Hematopoietic multipotent progenitor cell treated with erythropoietin and hydrocortisone succinate and interleukin-3 and kit ligand, for 4 days (in vitro differentiated cells): Measurements from ENCODE around the gene LILRA2.
"Not testable (repeated sequence)": the region's sequence is repeated elsewhere in the genome, so short reads cannot be mapped to it uniquely, and the experiment has no call there.

ENCODE experiments used
- DNase-seq: peaks from one replicate; pipeline ENCODE4 v3.0.0-alpha.2; 2015

LILRA2 gene

DNA sequence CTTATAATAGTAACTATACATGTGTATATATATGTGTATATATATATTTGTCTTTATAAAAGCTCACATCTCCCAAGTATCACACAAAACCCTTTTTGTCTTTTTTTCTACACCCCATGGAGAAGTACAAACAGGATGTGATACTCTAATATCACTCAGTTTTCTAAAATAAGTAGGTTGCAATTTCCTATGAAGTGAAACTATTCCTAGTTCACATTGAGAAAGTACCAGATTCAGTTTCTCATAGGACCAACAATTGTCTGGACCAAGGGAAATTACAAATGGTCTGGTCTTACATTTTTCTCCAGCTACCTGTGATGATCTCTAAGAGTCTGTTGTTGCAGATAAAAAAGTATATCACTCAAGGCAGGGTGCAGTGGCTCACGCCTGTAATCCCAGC is 38.8 kb downstream of the LILRA2 start:
- no peak for DNase-seq

- DNase-seq, result no peak
Measured at GRCh38 chr19:54614726-54615125, 41.1 kb downstream of the LILRA2 start.

DNA sequence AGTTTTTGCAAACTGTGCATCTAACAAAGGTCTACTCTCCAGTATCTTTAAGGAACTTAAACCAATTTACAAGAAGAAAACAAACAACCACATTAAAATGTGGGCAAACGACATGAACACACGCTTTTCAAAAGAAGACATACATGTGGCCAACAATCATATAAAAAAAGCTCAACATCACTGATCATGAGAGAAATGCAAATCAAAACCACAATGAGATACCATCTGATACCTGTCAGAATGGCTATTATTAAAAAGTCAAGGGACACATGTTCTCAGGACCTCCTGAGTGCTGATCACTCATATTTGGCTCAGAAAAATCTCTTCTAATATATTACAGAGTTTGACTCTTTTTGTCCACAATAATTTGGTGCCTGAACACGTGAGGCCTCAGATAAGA is 42.5 kb downstream of the LILRA2 start:
- no peak for DNase-seq

DNA sequence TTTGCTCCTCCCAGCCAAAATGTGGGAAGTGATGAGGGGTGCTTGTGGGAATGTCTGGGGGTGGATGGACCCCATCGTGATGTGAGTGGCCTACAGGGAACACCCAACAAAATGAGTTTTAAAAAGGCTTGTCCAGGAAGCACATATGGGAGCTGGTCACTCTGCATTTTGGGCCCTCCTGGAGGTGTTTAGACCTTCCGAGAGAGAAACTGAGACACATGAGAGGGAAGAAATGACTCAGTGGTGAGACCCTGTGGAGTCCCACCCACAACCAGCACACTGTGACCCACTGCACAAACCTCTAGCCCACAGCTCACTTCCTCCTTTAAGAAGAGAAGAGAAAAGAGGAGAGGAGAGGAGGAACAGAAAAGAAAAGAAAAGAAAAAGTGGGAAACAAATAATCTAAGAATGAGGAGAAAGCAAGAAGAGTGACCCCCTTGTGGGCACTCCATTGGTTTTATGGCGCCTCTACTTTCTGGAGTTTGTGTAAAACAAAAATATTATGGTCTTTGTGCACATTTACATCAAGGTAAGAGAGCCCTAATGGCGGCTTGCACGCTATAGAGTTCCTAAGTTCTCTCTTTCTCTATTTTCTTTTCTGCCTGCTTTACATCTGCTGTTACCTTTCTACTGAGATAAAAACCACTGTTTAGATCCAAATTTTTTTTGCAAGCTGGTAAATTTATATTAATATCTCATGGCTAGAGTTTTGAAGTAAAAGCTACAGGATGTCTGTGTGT is 43.4 kb downstream of the LILRA2 start:
- no peak for DNase-seq

GRCh38 chr19:54620464-54620863 is 46.9 kb downstream of the LILRA2 start:
- no peak for DNase-seq

GRCh38 chr19:54622431-54622830 is 48.8 kb downstream of the LILRA2 start:
- DNase-seq, result no peak

- DNase-seq, result not testable (repeated sequence)
Measured at GRCh38 chr19:54624234-54624633, 50.6 kb downstream of the LILRA2 start.

- DNase-seq, result not testable (repeated sequence)
Measured at GRCh38 chr19:54624934-54625730, 51.5 kb downstream of the LILRA2 start.

DNA sequence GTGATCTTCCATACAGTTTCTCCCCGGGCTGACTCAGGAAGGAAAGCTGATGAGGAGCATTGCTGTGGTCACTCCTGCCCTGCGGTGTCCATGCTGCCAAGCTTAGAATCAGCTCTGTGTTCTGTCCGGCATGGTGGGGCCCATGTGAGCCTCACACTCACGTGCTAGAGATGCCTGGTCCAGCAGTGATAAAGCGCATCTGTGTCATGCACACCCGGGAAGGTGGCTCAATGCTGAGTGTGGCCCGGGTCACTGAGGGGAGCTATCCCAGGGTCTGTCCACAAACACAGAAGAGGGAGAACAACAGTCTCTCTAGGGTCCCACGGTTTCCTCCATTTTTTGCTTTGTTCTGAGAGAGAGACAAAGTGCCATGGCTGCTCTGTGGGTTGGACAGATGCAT is 53.2 kb downstream of the LILRA2 start:
- no peak for DNase-seq

GRCh38 chr19:54627912-54628311 is 54.3 kb downstream of the LILRA2 start:
- not testable (repeated sequence) for DNase-seq

- peak; percentile 52 for DNase-seq
Measured at GRCh38 chr19:54630262-54630661, 56.7 kb downstream of the LILRA2 start, which contains the start of gene LILRB1. Gene LILRB1, plus strand, starts transcription at chr19:54630484. Its CDS starts 590 bp downstream, at chr19:54631074.

DNA sequence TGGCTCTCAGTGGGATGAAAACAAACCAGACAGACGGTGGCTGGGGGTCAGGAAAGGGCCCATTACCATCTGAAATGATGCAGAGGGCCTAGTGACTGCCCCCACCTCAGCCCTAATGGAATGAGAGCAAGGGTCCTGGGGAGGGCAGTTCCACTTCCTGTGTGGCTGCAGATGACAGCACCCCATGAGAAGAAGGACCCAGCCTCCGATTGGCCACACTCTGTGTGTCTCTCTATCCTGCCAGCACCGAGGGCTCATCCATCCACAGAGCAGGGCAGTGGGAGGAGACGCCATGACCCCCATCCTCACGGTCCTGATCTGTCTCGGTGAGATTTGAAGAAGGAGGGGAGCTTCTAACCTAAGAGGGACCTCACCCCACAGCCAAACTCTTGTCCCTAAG is 57.2 kb downstream of the LILRA2 start:
- no peak for DNase-seq

GRCh38 chr19:54631489-54632337 is 58.1 kb downstream of the LILRA2 start:
- DNase-seq, result not testable (repeated sequence)

DNA sequence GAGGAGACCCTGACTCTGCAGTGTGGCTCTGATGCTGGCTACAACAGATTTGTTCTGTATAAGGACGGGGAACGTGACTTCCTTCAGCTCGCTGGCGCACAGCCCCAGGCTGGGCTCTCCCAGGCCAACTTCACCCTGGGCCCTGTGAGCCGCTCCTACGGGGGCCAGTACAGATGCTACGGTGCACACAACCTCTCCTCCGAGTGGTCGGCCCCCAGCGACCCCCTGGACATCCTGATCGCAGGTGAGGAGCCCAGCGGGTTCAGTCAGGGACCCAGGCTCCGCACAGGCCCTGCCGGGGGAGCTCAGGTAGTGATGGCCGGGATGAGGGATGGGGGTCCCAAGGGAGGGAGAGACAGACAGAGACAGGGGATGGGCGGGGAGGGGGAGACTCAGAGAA is 58.9 kb downstream of the LILRA2 start:
- not testable (repeated sequence) for DNase-seq

DNA sequence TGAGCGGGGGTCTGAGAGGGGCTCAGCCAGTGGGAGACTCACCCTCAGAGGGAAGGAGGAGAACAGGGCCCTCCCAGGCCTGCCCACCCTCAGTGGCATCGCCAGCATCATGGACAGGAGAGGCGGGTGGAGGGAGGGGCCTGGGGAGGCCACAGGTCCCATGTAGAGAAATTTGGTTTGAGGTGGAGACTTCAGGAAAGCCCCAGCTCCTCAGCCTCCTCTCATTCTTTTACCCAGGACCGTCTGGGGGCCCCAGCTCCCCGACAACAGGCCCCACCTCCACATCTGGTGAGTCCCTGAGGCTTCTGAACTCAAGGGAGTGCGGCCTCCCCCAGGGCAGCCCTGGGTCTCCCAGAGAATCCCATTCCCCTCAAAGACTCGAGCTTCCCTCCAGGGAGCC is 59.8 kb downstream of the LILRA2 start:
- no peak for DNase-seq

- DNase-seq, result not testable (repeated sequence)
Measured at GRCh38 chr19:54636081-54636480, 62.5 kb downstream of the LILRA2 start.

GRCh38 chr19:54638683-54639082 is 65.1 kb downstream of the LILRA2 start:
- no peak for DNase-seq
